ENCODE data around the gene ITCH.
"Not testable (repeated sequence)": the region's sequence is repeated elsewhere in the genome, so short reads cannot be mapped to it uniquely, and the experiment has no call there.

ITCH gene

GRCh38 chr20:34458631-34459030 lies 95.6 kb downstream of the ITCH start:
- DNase-seq (ENCODE audit: low read depth), result no peak

GRCh38 chr20:34459209-34459897 lies 96.3 kb downstream of the ITCH start:
- no peak for DNase-seq (ENCODE audit: low read depth)

GRCh38 chr20:34461779-34462087 lies 98.7 kb downstream of the ITCH start:
- no peak for DNase-seq (ENCODE audit: low read depth)

GRCh38 chr20:34468951-34469350 lies 105.9 kb downstream of the ITCH start:
- DNase-seq (ENCODE audit: low read depth), result no peak

- DNase-seq (ENCODE audit: low read depth), result no peak
These were observed 109.3 kb downstream of the ITCH start for GRCh38 chr20:34472246-34472925.

- DNase-seq (ENCODE audit: low read depth), result no peak
These were observed 110.3 kb downstream of the ITCH start for GRCh38 chr20:34473262-34473883.

- peak; percentile 4 for DNase-seq (ENCODE audit: low read depth)
These were observed 113.1 kb downstream of the ITCH start for GRCh38 chr20:34475979-34476736.

- DNase-seq (ENCODE audit: low read depth), result no peak
These were observed 116.6 kb downstream of the ITCH start for GRCh38 chr20:34479627-34480026.

GRCh38 chr20:34482154-34482553 lies 119.1 kb downstream of the ITCH start:
- DNase-seq (ENCODE audit: low read depth), result not testable (repeated sequence)

GRCh38 chr20:34483585-34484220 lies 120.6 kb downstream of the ITCH start:
- not testable (repeated sequence) for DNase-seq (ENCODE audit: low read depth)

GRCh38 chr20:34485068-34485634 lies 122.1 kb downstream of the ITCH start:
- no peak for DNase-seq (ENCODE audit: low read depth)

- DNase-seq (ENCODE audit: low read depth), result no peak
These were observed 128.3 kb downstream of the ITCH start for GRCh38 chr20:34491226-34491931.

- no peak for DNase-seq (ENCODE audit: low read depth)
These were observed 128.9 kb downstream of the ITCH start for GRCh38 chr20:34491932-34492509.

GRCh38 chr20:34493646-34494045 lies 130.6 kb downstream of the ITCH start:
- DNase-seq (ENCODE audit: low read depth), result no peak

GRCh38 chr20:34495307-34495706 lies 132.2 kb downstream of the ITCH start:
- no peak for DNase-seq (ENCODE audit: low read depth)

GRCh38 chr20:34495916-34496315 lies 132.8 kb downstream of the ITCH start:
- no peak for DNase-seq (ENCODE audit: low read depth)

GRCh38 chr20:34497596-34497995 lies 134.5 kb downstream of the ITCH start:
- not testable (repeated sequence) for DNase-seq (ENCODE audit: low read depth)

- no peak for DNase-seq (ENCODE audit: low read depth)
These were observed 137.8 kb downstream of the ITCH start for GRCh38 chr20:34500823-34501222.

GRCh38 chr20:34506480-34506879 lies 143.4 kb downstream of the ITCH start:
- no peak for DNase-seq (ENCODE audit: low read depth)

GRCh38 chr20:34507702-34508413 lies 144.8 kb downstream of the ITCH start:
- no peak for DNase-seq (ENCODE audit: low read depth)

Measured in activated T-helper 1 cell treated with Interleukin-2 at 50 U/mL for 16 hours (primary cell).